GM23338 (cell line): ENCODE results near the gene PIGH. TPM values are rescaled to one million over a fixed set of nuclear protein-coding genes. Genes with fewer than 3 reads are reported as not detected.

Experiments used
- ATAC-seq: fragments of 200-7000 bp; cut with Tn5 transposase; 3 replicates; pipeline ENCODE4 v1.9.1; 2020
- DNase-seq: peaks from one replicate; pipeline ENCODE4 v3.0.0-alpha.2; 2015; ENCODE audit warnings: low spot score
- H2AFZ ChIP-seq: fragments of 200-600 bp; sonication (generic); 2 replicates; pipeline ENCODE4 v1.8.0; 2016; ENCODE audit warnings: antibody characterized with exemption, mild to moderate bottlenecking, moderate library complexity
- H3F3A ChIP-seq: fragments of 200-600 bp; sonication (generic); replicated peaks from 2 replicates; pipeline ENCODE4 v1.8.0; 2017; ENCODE audit warnings: antibody characterized with exemption, mixed run types, low read depth
- H3K27ac ChIP-seq: fragments of 200-600 bp; sonication (generic); 2 replicates; pipeline ENCODE4 v1.6.1; 2016; ENCODE audit warnings: low read depth
- H3K27me3 ChIP-seq: fragments of 200-600 bp; sonication (generic); 2 replicates; pipeline ENCODE4 v1.8.0; 2016; ENCODE audit warnings: mild to moderate bottlenecking, mixed run types, moderate library complexity; ENCODE audit not compliant: insufficient read depth
- H3K36me3 ChIP-seq: fragments of 200-600 bp; sonication (generic); 2 replicates; pipeline ENCODE4 v1.8.0; 2016; ENCODE audit warnings: mild to moderate bottlenecking; ENCODE audit not compliant: insufficient read depth
- H3K4me1 ChIP-seq: fragments of 200-600 bp; sonication (generic); 2 replicates; pipeline ENCODE4 v1.8.0; 2016; ENCODE audit warnings: mild to moderate bottlenecking, moderate library complexity; ENCODE audit not compliant: insufficient read depth
- H3K4me2 ChIP-seq: fragments of 200-600 bp; sonication (generic); 2 replicates; pipeline ENCODE4 v1.7.1; 2017; ENCODE audit warnings: mixed run types
- H3K4me3 ChIP-seq: fragments of 200-600 bp; sonication (generic); 2 replicates; pipeline ENCODE4 v1.6.1; 2016; ENCODE audit warnings: mixed run types
- H3K79me2 ChIP-seq: fragments of 200-600 bp; sonication (generic); replicated peaks from 2 replicates; pipeline ENCODE4 v1.8.0; 2017; ENCODE audit warnings: mild to moderate bottlenecking; ENCODE audit not compliant: insufficient read depth
- H3K9me2 ChIP-seq: fragments of 200-600 bp; sonication (generic); 2 replicates; pipeline ENCODE4 v1.8.0; 2017; ENCODE audit not compliant: insufficient read depth
- H4K20me1 ChIP-seq: fragments of 200-600 bp; sonication (generic); replicated peaks from 2 replicates; pipeline ENCODE4 v1.8.0; 2017; ENCODE audit warnings: mild to moderate bottlenecking; ENCODE audit not compliant: insufficient read depth
- H3K27ac Mint-ChIP-seq: 2 replicates; pipeline ENCODE4 v1.8.0; 2020; ENCODE audit warnings: inconsistent platforms, mild to moderate bottlenecking, moderate library complexity, mixed read lengths
- H3K27me3 Mint-ChIP-seq: 3 replicates; pipeline ENCODE4 v1.8.0; 2022; ENCODE audit warnings: low read depth, mild to moderate bottlenecking, moderate library complexity, mixed read lengths, inconsistent platforms; ENCODE audit not compliant: insufficient read depth, poor library complexity
- H3K36me3 Mint-ChIP-seq: 3 replicates; pipeline ENCODE4 v1.8.0; 2021; ENCODE audit warnings: low read depth, mild to moderate bottlenecking, inconsistent platforms, moderate library complexity, mixed read lengths
- H3K4me1 Mint-ChIP-seq: 3 replicates; pipeline ENCODE4 v1.8.0; 2020; ENCODE audit warnings: mild to moderate bottlenecking, inconsistent platforms, mixed read lengths
- H3K4me3 Mint-ChIP-seq: 3 replicates; pipeline ENCODE4 v1.8.0; 2021; ENCODE audit warnings: moderate library complexity, mild to moderate bottlenecking, inconsistent platforms, mixed read lengths
- H3K9me3 Mint-ChIP-seq: 3 replicates; pipeline ENCODE4 v1.8.0; 2020; ENCODE audit warnings: moderate library complexity, mild to moderate bottlenecking, inconsistent platforms, mixed read lengths
- CREB1 ChIP-seq: fragments of 250-450 bp; sonication (Bioruptor Pico); IDR thresholded peaks from 2 replicates; pipeline ENCODE4 v1.5.0; 2020; ENCODE audit warnings: low read depth, mild to moderate bottlenecking, moderate library complexity
- CTCF ChIP-seq, 2 experiments: fragments of 200-600 bp in 1 of 2; sonication (generic) in 1 of 2; conservative IDR thresholded peaks; 2 replicates each; pipeline versions ENCODE4 v1.5.1 to v1.6.1; 2016 to 2017; ENCODE audit warnings: antibody characterized with exemption in 2 of 2, low read depth in 2 of 2, mild to moderate bottlenecking in 2 of 2, moderate library complexity in 1 of 2
- ETS1 ChIP-seq: IDR thresholded peaks from 2 replicates; pipeline ENCODE4 v1.6.1; 2016; ENCODE audit warnings: antibody characterized with exemption
- EZH2 ChIP-seq: fragments of 200-600 bp; sonication (generic); IDR thresholded peaks from one replicate; pipeline ENCODE4 v1.8.0; 2017; ENCODE audit warnings: antibody characterized with exemption, mild to moderate bottlenecking, low read depth; ENCODE audit not compliant: unreplicated experiment
- EZH2phosphoT487 ChIP-seq: fragments of 200-600 bp; sonication (generic); IDR thresholded peaks from one replicate; pipeline ENCODE4 v1.8.1; 2018; ENCODE audit warnings: antibody characterized with exemption; ENCODE audit not compliant: unreplicated experiment
- JUNB ChIP-seq: IDR thresholded peaks from one replicate; pipeline ENCODE4 v1.6.1; 2016; ENCODE audit warnings: antibody characterized with exemption; ENCODE audit not compliant: unreplicated experiment
- NANOG ChIP-seq: IDR thresholded peaks from 2 replicates; pipeline ENCODE4 v1.6.1; 2016; ENCODE audit warnings: antibody characterized with exemption, borderline replicate concordance
- POLR2AphosphoS5 ChIP-seq: IDR thresholded peaks from 2 replicates; pipeline ENCODE4 v1.6.1; 2016; ENCODE audit warnings: antibody characterized with exemption, low read depth
- REST ChIP-seq: IDR thresholded peaks from one replicate; pipeline ENCODE4 v1.6.1; 2018; ENCODE audit warnings: antibody characterized with exemption; ENCODE audit not compliant: unreplicated experiment
- STAT1 ChIP-seq: IDR thresholded peaks from one replicate; pipeline ENCODE4 v1.6.1; 2016; ENCODE audit warnings: antibody characterized with exemption; ENCODE audit not compliant: unreplicated experiment
- ZNF114 ChIP-seq: fragments of 250-450 bp; sonication (Bioruptor Pico); IDR thresholded peaks from 2 replicates; pipeline ENCODE4 v1.5.0; 2020; ENCODE audit warnings: mild to moderate bottlenecking, moderate library complexity
- ZNF331 ChIP-seq: fragments of 250-450 bp; sonication (Bioruptor Pico); IDR thresholded peaks from 2 replicates; pipeline ENCODE4 v1.5.0; 2020; ENCODE audit warnings: low read depth, mild to moderate bottlenecking, moderate library complexity
- polyA plus RNA-seq: library from polyadenylated mRNA; unstranded; fragments of >200 nt; fragmentation: Nextera tagmentation; extraction: Ambion mirVana; gene quantifications from 2 replicates; pipeline ENCODE4 v1.2.1, GENCODE V29; 2016
- total RNA-seq: library from RNA; depleted of rRNA; stranded (reverse); fragments of >200 nt; shearing (Covaris generic); gene quantifications from 2 replicates; pipeline ENCODE4 v1.2.3, GENCODE V29; 2014

The PIGH gene
- total and polyA plus RNA-seq, 2 experiments from 2014 or later: 8.7 to 9.3 TPM

DNA sequence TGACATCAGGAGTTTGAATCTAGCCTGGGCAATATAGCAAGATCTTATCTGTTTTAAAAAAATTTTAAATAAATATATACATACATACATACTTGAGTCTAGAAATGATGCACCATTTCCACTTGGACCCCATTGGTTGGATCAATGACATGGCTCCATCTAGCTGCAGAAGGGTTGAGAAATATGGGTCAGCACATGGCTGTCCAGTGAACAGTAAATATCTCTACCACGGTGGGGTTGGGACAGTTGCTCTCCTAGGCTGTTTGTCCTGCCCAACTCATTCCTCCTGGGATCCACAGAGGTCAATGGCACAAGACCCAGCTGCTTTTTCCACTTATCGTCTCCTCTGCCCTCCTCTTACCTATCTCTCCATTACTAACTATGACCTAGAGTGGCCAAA lies 43.4 kb downstream of the PIGH start (continued):
- TF ChIP-seq CTCF (conservative IDR thresholded peaks at IDR 0.05; ENCODE audit: low read depth in 2 of 2) (no peak), ETS1 (no peak), ZNF331 (CRISPR knock-in tag) (no peak), ZNF114 (no peak), POLR2AphosphoS5 (no peak), NANOG (no peak), EZH2 (no peak), STAT1 (no peak), JUNB (no peak), CREB1 (CRISPR knock-in tag) (no peak), REST (no peak)

DNA sequence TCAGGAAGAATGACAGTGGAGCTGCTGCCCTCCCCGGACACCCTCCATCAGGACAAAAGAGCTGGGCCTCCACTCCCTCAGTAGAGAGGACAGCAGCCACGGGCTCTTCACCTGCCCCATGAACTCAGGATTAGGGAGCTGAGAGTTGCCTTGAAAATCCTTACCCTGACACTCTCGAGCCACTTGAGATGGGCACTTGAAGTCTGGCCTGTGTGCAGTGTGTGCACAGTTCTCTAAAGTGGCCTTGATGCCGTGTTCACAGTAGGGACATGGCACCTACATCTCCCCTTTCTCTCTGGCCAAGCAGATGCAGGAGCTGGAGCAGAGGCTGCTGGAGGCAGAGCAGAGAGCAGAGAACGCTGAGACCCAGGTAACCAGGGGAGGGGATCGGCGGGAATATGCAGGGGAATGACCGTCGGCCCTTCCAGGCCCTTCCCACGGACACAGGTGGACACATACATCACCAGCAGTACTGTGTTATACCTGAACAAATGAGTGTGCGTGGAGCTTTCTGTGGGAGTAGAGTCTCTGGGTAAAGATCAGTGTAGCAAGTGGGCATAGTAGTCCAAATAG lies 44.5 kb downstream of the PIGH start:
- no peak overlapping the region for H3K27ac Mint-ChIP-seq
- no peaks in the 10 kb centered on the region for H3F3A ChIP-seq
- peaks cover 39% of the 10 kb centered on the region for H3K36me3 Mint-ChIP-seq

More for the DNA sequence above, 44.5 kb downstream of the PIGH start:
- no peak for DNase-seq
- Histone ChIP-seq H3K79me2 (no peaks in the 10 kb centered on the region), H3K27ac (no peak overlapping the region), H3K4me1 (no peaks in the 10 kb centered on the region), H4K20me1 (no peaks in the 10 kb centered on the region), H3K9me2 (no peaks in the 10 kb centered on the region), H3K4me3 (no peak overlapping the region), H3K4me2 (no peak overlapping the region), H2AFZ (no peak overlapping the region), H3K36me3 (0 out of 2 replicates have a peak, but pooled peaks cover 6% of the 10 kb centered on the region), H3K27me3 (no peaks in the 10 kb centered on the region)
- Mint-ChIP-seq H3K4me1 (peaks cover 10% of the 10 kb centered on the region), H3K27me3 (peaks cover 6% of the 10 kb centered on the region), H3K4me3 (no peak overlapping the region), H3K9me3 (no peaks in the 10 kb centered on the region; the same call in 2 of the 3 replicates)
- TF ChIP-seq POLR2AphosphoS5 (no peak), ETS1 (no peak), JUNB (no peak), ZNF331 (CRISPR knock-in tag) (no peak), EZH2phosphoT487 (no peak), STAT1 (no peak), NANOG (no peak)
- ATAC-seq: no peak
